Measurements from ENCODE around the gene AS3MT. TPM values are rescaled to one million over a fixed set of nuclear protein-coding genes. Genes with fewer than 3 reads are reported as not detected.

Gene AS3MT
- total and polyA plus RNA-seq, 2 of the 8 experiments (the other 6 are each of a cell fraction or from before 2014, with no cell fraction given) = 5.8 to 10.3 TPM

GRCh38 chr10:102914781-102915180 is 45.5 kb downstream of the AS3MT start:
- Histone ChIP-seq H3K23me2 (ENCODE audit: low read depth, low read length) (peaks cover 12% of the 10 kb centered on the region), H2AFZ (ENCODE audit: low read length) (no peak overlapping the region), H3K9ac (replicated peaks in 1 of 4; ENCODE audit: extremely low read depth in 1 of 4, low read depth in 3 of 4, low read length in 3 of 4) (no peak overlapping the region), H4K8ac (ENCODE audit: extremely low read depth, insufficient read depth, low read length) (no peak overlapping the region), H3K4ac (replicated peaks; ENCODE audit: insufficient read length, low read depth, low read length) (no peak overlapping the region), H3K14ac (ENCODE audit: insufficient read length) (no peak overlapping the region), H3K79me1 (ENCODE audit: low read depth, low read length) (no peaks in the 10 kb centered on the region), H3K27me3 (replicated peaks in 1 of 4; ENCODE audit: control insufficient read depth in 3 of 4, extremely low read depth in 1 of 4, insufficient read depth in 3 of 4, low read length in 3 of 4) (peaks cover 0 to 11% (median 9%) of the 10 kb centered on the region in 4 experiments; a peak in 5 of 7 replicates), H3K9me3 (ENCODE audit: insufficient read depth in 2 of 2, low read depth in 1 of 2, low read length in 1 of 2) (no peaks in the 10 kb centered on the region), H2BK5ac (ENCODE audit: low read depth, low read length) (no peak overlapping the region), H3K79me2 (ENCODE audit: control insufficient read depth in 1 of 2, insufficient read depth in 2 of 2, low read length in 2 of 2) (peaks cover 0 to 8% of the 10 kb centered on the region in 2 experiments; a peak in 2 of 4 replicates), H3K18ac (ENCODE audit: extremely low read depth, low read length) (no peak overlapping the region), H3K56ac (replicated peaks; ENCODE audit: insufficient read length, low read depth, low read length) (no peak overlapping the region), H2BK15ac (ENCODE audit: low read length) (no peak overlapping the region), H3K36me3 (ENCODE audit: control insufficient read depth in 2 of 4, insufficient read depth in 4 of 4, low read length in 3 of 4) (no peaks in the 10 kb centered on the region), H3K4me1 (replicated peaks in 1 of 4; ENCODE audit: control insufficient read depth in 3 of 4, insufficient read depth in 4 of 4, low read length in 3 of 4) (peaks cover 0 to 10% (median 7%) of the 10 kb centered on the region in 4 experiments; a peak in 4 of 7 replicates), H2BK120ac (replicated peaks; ENCODE audit: low read depth, low read length) (no peak overlapping the region), H4K20me1 (replicated peaks in 1 of 2; ENCODE audit: control insufficient read depth in 1 of 2, insufficient read depth in 2 of 2, low read length in 2 of 2) (peaks cover 4 to 7% of the 10 kb centered on the region in 2 experiments), H4K5ac (ENCODE audit: insufficient read length, low read depth, low read length) (no peak overlapping the region), H2BK12ac (ENCODE audit: low read depth, low read length) (no peak overlapping the region), H2AK5ac (ENCODE audit: low read depth, low read length) (no peak overlapping the region), H3K23ac (ENCODE audit: insufficient read length) (no peak overlapping the region), H3K27ac (ENCODE audit: low read depth, low read length) (no peak overlapping the region), H3K4me3 (ENCODE audit: extremely low read depth in 1 of 4, insufficient read depth in 2 of 4, low read depth in 3 of 4, low read length in 4 of 4) (no peak overlapping the region), H4K91ac (replicated peaks; ENCODE audit: insufficient read length, low read length) (no peak overlapping the region), H3K4me2 (ENCODE audit: insufficient read depth in 1 of 2, low read depth in 2 of 2, low read length in 2 of 2) (no peak overlapping the region), H2BK20ac (ENCODE audit: low read length) (no peak overlapping the region)
- no peak for DNase-seq (ENCODE audit: low read depth in 1 of 2, low spot score in 2 of 2)
- ChIA-PET CTCF (ENCODE audit: partially characterized antibody) (interaction anchor here (0.6 to 11.2 kb wide), 9 partner anchors 13 to 535 kb away, joined by 3 to 137 read pairs (median 3); no protein-coding TSS in a partner anchor), POLR2A (ENCODE audit: partially characterized antibody) (interaction anchor here (0.7 to 2.1 kb wide), 3 partner anchors 13 to 80 kb away, joined by 3 to 6 read pairs (median 3); no protein-coding TSS in a partner anchor)
- WGBS, 2 experiments (ENCODE audit: extremely low coverage in 1 of 2, insufficient coverage in 1 of 2, insufficient read length in 1 of 2, insufficient replicate concordance in 2 of 2, low coverage in 1 of 2, low lambda C conversion rate in 2 of 2, missing lambda C conversion rate in 1 of 2) = 86% methylated on average over 1 of the region's 1 CpG; no CpG with 5 or more reads in 1 of the 2 experiments
- FAIRE-seq = no peak
- TF ChIP-seq CREB1 (IDR thresholded peaks at IDR 0.05) (no peak), EGR1 (IDR thresholded peaks at IDR 0.05; ENCODE audit: borderline replicate concordance, low read depth, low read length) (no peak), TAF1 (IDR thresholded peaks at IDR 0.05; ENCODE audit: low read depth, low read length) (no peak), EZH2 (IDR thresholded peaks at IDR 0.05; ENCODE audit: low read depth, low read length, severe bottlenecking) (no peak), POU5F1 (IDR thresholded peaks at IDR 0.05; ENCODE audit: low read depth, low read length) (no peak), POLR2A (IDR thresholded peaks at IDR 0.05; ENCODE audit: control extremely low read depth in 1 of 2, low read depth in 2 of 2, low read length in 2 of 2) (no peak), FOSL1 (IDR thresholded peaks at IDR 0.05; ENCODE audit: insufficient read depth, low read depth, low read length) (no peak), CHD1 (IDR thresholded peaks at IDR 0.05; ENCODE audit: low read depth, low read length) (no peak), CBX5 (IDR thresholded peaks at IDR 0.05; ENCODE audit: low read depth, low read length) (no peak), GABPA (IDR thresholded peaks at IDR 0.05; ENCODE audit: borderline replicate concordance, insufficient read depth, low read length) (no peak), SP2 (IDR thresholded peaks at IDR 0.05; ENCODE audit: low read length) (no peak), POLR2AphosphoS5 (IDR thresholded peaks at IDR 0.05; ENCODE audit: low read depth, low read length) (no peak), ZNF274 (IDR thresholded peaks at IDR 0.05; ENCODE audit: borderline replicate concordance, extremely low read depth, low read length) (no peak), SIRT6 (IDR thresholded peaks at IDR 0.05; ENCODE audit: low read length) (no peak), BCL11A (IDR thresholded peaks at IDR 0.05; ENCODE audit: low read depth in 2 of 2, low read length in 2 of 2) (no peak), BRCA1 (IDR thresholded peaks at IDR 0.05; ENCODE audit: low read depth, low read length) (no peak), MAFK (IDR thresholded peaks at IDR 0.05; ENCODE audit: low read depth, low read length) (no peak)

Measured in H1 (cell line).